ENCODE measurements around the gene TCP1. TPM values are rescaled to one million over a fixed set of nuclear protein-coding genes. Genes with fewer than 3 reads are reported as not detected.
A peak's percentile ranks its signal among the peaks of the same experiment; 100 is the strongest.

TCP1 gene
- total and polyA plus RNA-seq, 2 donors (not counting 3 experiments of a cell fraction or from before 2014, with no cell fraction given) = 168 to 302 TPM

DNA sequence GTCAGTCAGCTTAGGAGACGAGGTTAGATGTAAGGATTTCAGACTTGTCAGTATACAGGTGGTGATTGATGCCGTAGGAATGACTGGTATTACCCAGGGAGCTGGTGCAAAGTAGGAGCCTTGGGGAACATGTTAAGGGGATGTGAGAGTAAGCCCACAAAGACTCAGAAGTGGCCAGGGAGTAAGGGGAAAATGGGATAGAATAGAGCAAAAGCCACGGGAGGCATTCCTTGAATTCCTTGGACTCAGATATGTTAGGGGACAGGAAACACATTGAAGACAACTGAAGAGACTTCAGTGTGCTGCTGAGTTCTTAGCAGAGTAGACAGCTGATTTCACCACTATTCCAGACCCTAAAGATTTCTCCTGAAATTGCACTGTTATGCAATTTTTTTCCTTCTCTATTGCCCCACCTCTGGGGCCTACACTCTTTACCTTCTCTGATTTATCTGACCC lies 28.8 kb downstream of the TCP1 start:
- Histone ChIP-seq H3K79me2 (ENCODE audit: control insufficient read depth, insufficient read depth, low read length) (peaks cover 16% of the 10 kb centered on the region), H3K4me3 (replicated peaks in 1 of 3; ENCODE audit: insufficient read depth in 1 of 3, low read depth in 1 of 3, low read length in 3 of 3) (peak overlapping the region in 1 of 3 experiments; percentile 73), H3K9me1 (replicated peaks; ENCODE audit: control insufficient read depth, extremely low read depth, insufficient read depth, low read length) (no peaks in the 10 kb centered on the region), H3K27me3 (ENCODE audit: control insufficient read depth in 2 of 2, insufficient read depth in 2 of 2, low read length in 2 of 2) (no peaks in the 10 kb centered on the region), H3K9me3 (replicated peaks; ENCODE audit: control insufficient read depth, insufficient read depth, low read length) (no peaks in the 10 kb centered on the region), H3K36me3 (ENCODE audit: control insufficient read depth in 2 of 2, extremely low read depth in 1 of 2, insufficient read depth in 2 of 2, low read length in 2 of 2) (peaks cover 5 to 14% of the 10 kb centered on the region in 2 experiments), H3K4me2 (ENCODE audit: insufficient read depth, low read length) (peak overlapping the region; percentile 59), H3K9ac (replicated peaks; ENCODE audit: extremely low read depth, insufficient read depth, low read length) (peak overlapping the region; percentile 86), H4K20me1 (replicated peaks; ENCODE audit: control insufficient read depth, extremely low read depth, insufficient read depth, low read length) (no peaks in the 10 kb centered on the region), H3K4me1 (ENCODE audit: control insufficient read depth, extremely low read depth, insufficient read depth, low read length) (peaks cover 20% of the 10 kb centered on the region), H2AFZ (ENCODE audit: low read depth, low read length) (no peak overlapping the region), H3K27ac (ENCODE audit: insufficient read depth, low read depth, low read length) (peak overlapping the region; percentile 85)
- no TSS peak for BruUV-seq (replicated peaks)
- TF ChIP-seq, protein P1, sequence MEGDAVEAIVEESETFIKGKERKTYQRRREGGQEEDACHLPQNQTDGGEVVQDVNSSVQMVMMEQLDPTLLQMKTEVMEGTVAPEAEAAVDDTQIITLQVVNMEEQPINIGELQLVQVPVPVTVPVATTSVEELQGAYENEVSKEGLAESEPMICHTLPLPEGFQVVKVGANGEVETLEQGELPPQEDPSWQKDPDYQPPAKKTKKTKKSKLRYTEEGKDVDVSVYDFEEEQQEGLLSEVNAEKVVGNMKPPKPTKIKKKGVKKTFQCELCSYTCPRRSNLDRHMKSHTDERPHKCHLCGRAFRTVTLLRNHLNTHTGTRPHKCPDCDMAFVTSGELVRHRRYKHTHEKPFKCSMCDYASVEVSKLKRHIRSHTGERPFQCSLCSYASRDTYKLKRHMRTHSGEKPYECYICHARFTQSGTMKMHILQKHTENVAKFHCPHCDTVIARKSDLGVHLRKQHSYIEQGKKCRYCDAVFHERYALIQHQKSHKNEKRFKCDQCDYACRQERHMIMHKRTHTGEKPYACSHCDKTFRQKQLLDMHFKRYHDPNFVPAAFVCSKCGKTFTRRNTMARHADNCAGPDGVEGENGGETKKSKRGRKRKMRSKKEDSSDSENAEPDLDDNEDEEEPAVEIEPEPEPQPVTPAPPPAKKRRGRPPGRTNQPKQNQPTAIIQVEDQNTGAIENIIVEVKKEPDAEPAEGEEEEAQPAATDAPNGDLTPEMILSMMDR (IDR thresholded peaks at IDR 0.05; ENCODE audit: extremely low read depth in 1 of 2, insufficient read depth in 1 of 2, low read depth in 1 of 2, low read length in 2 of 2) = no peak
- TF ChIP-seq JUN (IDR thresholded peaks at IDR 0.05; ENCODE audit: borderline replicate concordance, insufficient read depth, insufficient read length, low read depth) = no peak
- no peak for TF ChIP-seq GATA2 (IDR thresholded peaks at IDR 0.05; ENCODE audit: insufficient read depth, insufficient read length, low read depth, low read length)
- no peak for TF ChIP-seq POLR2AphosphoS5 (IDR thresholded peaks at IDR 0.05; ENCODE audit: insufficient read depth, low read depth, low read length)
- no peak for TF ChIP-seq MYC (IDR thresholded peaks at IDR 0.05; ENCODE audit: low read depth, low read length)
- TF ChIP-seq, protein P2, sequence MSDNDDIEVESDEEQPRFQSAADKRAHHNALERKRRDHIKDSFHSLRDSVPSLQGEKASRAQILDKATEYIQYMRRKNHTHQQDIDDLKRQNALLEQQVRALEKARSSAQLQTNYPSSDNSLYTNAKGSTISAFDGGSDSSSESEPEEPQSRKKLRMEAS (IDR thresholded peaks at IDR 0.05; ENCODE audit: insufficient read depth, insufficient read length) = no peak
- no peak for TF ChIP-seq FOS (IDR thresholded peaks at IDR 0.05; ENCODE audit: borderline replicate concordance, insufficient read depth, low read length)
- no peak for TF ChIP-seq POLR2A (IDR thresholded peaks at IDR 0.05; ENCODE audit: low read depth, low read length)
- no peak for TF ChIP-seq EZH2 (IDR thresholded peaks at IDR 0.05; ENCODE audit: borderline replicate concordance, low read depth, low read length, severe bottlenecking)
- POLR2A ChIA-PET = interaction anchor here (1.2 to 1.8 kb wide), 2 partner anchors 29 to 67 kb away, joined by 4 to 7 read pairs; partner anchors contain the start of gene TCP1
- dilution Hi-C loops (cut with MboI; ENCODE audit: extremely low pct_ligation_motif_present, low sequenced_read_pairs) (no loop called here), intact Hi-C loops (cut with micrococcal nuclease) (no loop called here)
- CTCF ChIA-PET = interaction anchor here (1.1 kb wide), 2 partner anchors 20 to 45 kb away, joined by 3 read pairs; no protein-coding TSS in a partner anchor
- DNase-seq (ENCODE audit: low read depth, low spot score) (peak; percentile 44), FAIRE-seq (peak; percentile 75)
